Activated B cell treated with CpG ODN at 0.5 μM for 24 hours (primary cell): Measurements from ENCODE around the gene ERBB4. TPM values are rescaled to one million over a fixed set of nuclear protein-coding genes. Genes with fewer than 3 reads are reported as not detected.

Experiments used
- ATAC-seq: fragments of 200-7000 bp; cut with Tn5 transposase; one replicate; pipeline ENCODE4 v1.10.0; 2021; ENCODE audit warnings: low read depth, mild to moderate bottlenecking, moderate library complexity
- CTCF ChIA-PET: fragments of 350-600 bp; sonication (Branson Sonifier 250); formaldehyde crosslinking; loops from one replicate; lab custom pipeline; 2021; ENCODE audit warnings: antibody characterized with exemption; lab: Charles Lee
- POLR2A ChIA-PET: fragments of 350-600 bp; sonication (Branson Sonifier 250); formaldehyde crosslinking; loops from one replicate; lab custom pipeline; 2021; ENCODE audit warnings: antibody characterized with exemption; lab: Charles Lee
- DNase-seq: peaks from one replicate; pipeline ENCODE4 v3.0.0; 2022
- H3K27ac Mint-ChIP-seq: one replicate; pipeline ENCODE4 v1.8.0; 2020; ENCODE audit warnings: mixed read lengths
- H3K27me3 Mint-ChIP-seq: one replicate; pipeline ENCODE4 v1.8.0; 2021; ENCODE audit warnings: mixed read lengths
- H3K36me3 Mint-ChIP-seq: one replicate; pipeline ENCODE4 v1.8.0; 2021; ENCODE audit warnings: low read depth, mixed read lengths
- H3K4me1 Mint-ChIP-seq: one replicate; pipeline ENCODE4 v1.8.0; 2021; ENCODE audit warnings: mixed read lengths
- H3K4me3 Mint-ChIP-seq: one replicate; pipeline ENCODE4 v1.8.0; 2020; ENCODE audit warnings: mild to moderate bottlenecking, mixed read lengths
- H3K9me3 Mint-ChIP-seq: one replicate; pipeline ENCODE4 v1.8.0; 2020; ENCODE audit warnings: mixed read lengths
- intact Hi-C: fragments of 100-400 bp; cut with micrococcal nuclease; formaldehyde crosslinking; loops from one replicate; pipeline ENCODE4 v1.15.1; 2024
- total RNA-seq: library from RNA; stranded (reverse); gene quantifications from 2 replicates; pipeline ENCODE4 v1.2.3, GENCODE V29; 2022
- TF ChIP-seq, protein P1 (sequence below): fragments of 200-600 bp; IDR thresholded peaks from one replicate; pipeline ENCODE4 v1.8.0; 2022; ENCODE audit warnings: antibody characterized with exemption, mild to moderate bottlenecking

ERBB4 gene
- total RNA-seq, 1 donor from 2014 or later, result not detected

GRCh38 chr2:211397764-211398163 is 1140.8 kb downstream of the ERBB4 start:
- DNase-seq (no peak), ATAC-seq (no peak)
- CTCF ChIA-PET, result no interaction called here
- POLR2A ChIA-PET, result no interaction called here
- Mint-ChIP-seq H3K27ac (no peak overlapping the region), H3K9me3 (no peaks in the 10 kb centered on the region), H3K36me3 (no peaks in the 10 kb centered on the region), H3K27me3 (no peaks in the 10 kb centered on the region), H3K4me3 (no peak overlapping the region), H3K4me1 (no peaks in the 10 kb centered on the region)
- TF ChIP-seq, protein P1, sequence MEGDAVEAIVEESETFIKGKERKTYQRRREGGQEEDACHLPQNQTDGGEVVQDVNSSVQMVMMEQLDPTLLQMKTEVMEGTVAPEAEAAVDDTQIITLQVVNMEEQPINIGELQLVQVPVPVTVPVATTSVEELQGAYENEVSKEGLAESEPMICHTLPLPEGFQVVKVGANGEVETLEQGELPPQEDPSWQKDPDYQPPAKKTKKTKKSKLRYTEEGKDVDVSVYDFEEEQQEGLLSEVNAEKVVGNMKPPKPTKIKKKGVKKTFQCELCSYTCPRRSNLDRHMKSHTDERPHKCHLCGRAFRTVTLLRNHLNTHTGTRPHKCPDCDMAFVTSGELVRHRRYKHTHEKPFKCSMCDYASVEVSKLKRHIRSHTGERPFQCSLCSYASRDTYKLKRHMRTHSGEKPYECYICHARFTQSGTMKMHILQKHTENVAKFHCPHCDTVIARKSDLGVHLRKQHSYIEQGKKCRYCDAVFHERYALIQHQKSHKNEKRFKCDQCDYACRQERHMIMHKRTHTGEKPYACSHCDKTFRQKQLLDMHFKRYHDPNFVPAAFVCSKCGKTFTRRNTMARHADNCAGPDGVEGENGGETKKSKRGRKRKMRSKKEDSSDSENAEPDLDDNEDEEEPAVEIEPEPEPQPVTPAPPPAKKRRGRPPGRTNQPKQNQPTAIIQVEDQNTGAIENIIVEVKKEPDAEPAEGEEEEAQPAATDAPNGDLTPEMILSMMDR, result no peak
- intact Hi-C loops, result no loop called here

GRCh38 chr2:211396815-211397214 is 1141.8 kb downstream of the ERBB4 start:
- no peaks in the 10 kb centered on the region for H3K27me3 Mint-ChIP-seq
- no peak overlapping the region for H3K4me3 Mint-ChIP-seq
- no peaks in the 10 kb centered on the region for H3K4me1 Mint-ChIP-seq
- intact Hi-C loops, result no loop called here
- POLR2A ChIA-PET, result no interaction called here
- no peak for ATAC-seq
- no peak overlapping the region for H3K27ac Mint-ChIP-seq
- H3K9me3 Mint-ChIP-seq, result no peaks in the 10 kb centered on the region
- TF ChIP-seq, protein P1, result no peak
- CTCF ChIA-PET, result no interaction called here
- no peak for DNase-seq
- no peaks in the 10 kb centered on the region for H3K36me3 Mint-ChIP-seq

DNA sequence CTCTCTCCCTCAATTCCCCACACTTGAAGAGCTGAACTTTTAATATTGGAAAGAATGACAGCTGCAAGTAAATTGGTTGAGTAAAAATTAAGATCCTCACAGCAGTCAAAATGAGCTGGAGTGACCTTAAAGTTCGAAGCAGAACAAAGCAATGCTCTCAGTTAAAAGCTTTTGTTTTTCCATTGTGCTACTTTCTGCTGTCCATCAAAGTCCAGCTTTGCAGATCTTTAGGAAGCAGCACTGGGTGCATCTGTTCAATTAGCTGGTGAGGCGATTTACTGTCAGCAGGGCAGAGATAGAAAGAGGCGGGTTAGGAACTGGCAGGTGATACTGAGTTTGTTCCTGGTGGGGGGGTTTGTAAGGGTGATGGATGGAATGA is 1147.4 kb downstream of the ERBB4 start:
- H3K9me3 Mint-ChIP-seq, result no peaks in the 10 kb centered on the region
- H3K4me1 Mint-ChIP-seq, result no peaks in the 10 kb centered on the region
- ChIA-PET CTCF (no interaction called here), POLR2A (no interaction called here)
- no peaks in the 10 kb centered on the region for H3K27me3 Mint-ChIP-seq
- TF ChIP-seq, protein P1, result no peak
- H3K4me3 Mint-ChIP-seq, result no peak overlapping the region
- no peak overlapping the region for H3K27ac Mint-ChIP-seq
- no peak for DNase-seq
- H3K36me3 Mint-ChIP-seq, result no peaks in the 10 kb centered on the region
- ATAC-seq, result no peak
- intact Hi-C loops, result no loop called here

GRCh38 chr2:211390536-211391188 is 1147.9 kb downstream of the ERBB4 start:
- ChIA-PET CTCF (no interaction called here), POLR2A (no interaction called here)
- ATAC-seq, result no peak
- Mint-ChIP-seq H3K4me3 (no peak overlapping the region), H3K9me3 (no peaks in the 10 kb centered on the region), H3K27ac (no peak overlapping the region), H3K4me1 (no peaks in the 10 kb centered on the region), H3K36me3 (no peaks in the 10 kb centered on the region), H3K27me3 (no peaks in the 10 kb centered on the region)
- no peak for DNase-seq
- intact Hi-C loops, result no loop called here
- TF ChIP-seq, protein P1, result no peak

DNA sequence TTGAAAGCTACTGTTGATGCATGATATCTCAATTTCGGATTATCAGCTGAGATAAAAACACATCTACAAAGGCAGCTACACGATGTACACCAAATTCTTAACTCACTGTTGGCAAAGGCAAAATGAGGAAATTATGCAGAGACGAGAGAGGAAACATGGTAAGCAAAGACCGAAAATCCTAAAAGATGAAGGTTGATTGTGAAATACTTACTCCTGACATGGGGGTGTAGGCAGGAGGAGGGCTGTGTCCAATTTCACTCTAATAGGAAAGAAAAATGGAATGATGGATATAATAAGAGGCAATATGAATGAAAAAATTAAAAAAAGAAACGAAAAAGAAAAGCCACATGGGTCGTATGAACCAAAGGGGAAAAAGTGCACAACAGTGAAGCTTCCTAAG is 1150.9 kb downstream of the ERBB4 start:
- H3K4me1 Mint-ChIP-seq, result no peaks in the 10 kb centered on the region
- CTCF ChIA-PET, result interaction anchor here (1.0 kb wide), 1 partner anchor 10 kb away, joined by 3 read pairs; no protein-coding TSS in a partner anchor
- intact Hi-C loops, result no loop called here
- no peak overlapping the region for H3K4me3 Mint-ChIP-seq
- ATAC-seq, result no peak
- H3K27me3 Mint-ChIP-seq, result no peaks in the 10 kb centered on the region
- no peaks in the 10 kb centered on the region for H3K36me3 Mint-ChIP-seq
- H3K9me3 Mint-ChIP-seq, result no peaks in the 10 kb centered on the region
- no peak overlapping the region for H3K27ac Mint-ChIP-seq
- DNase-seq, result no peak
- TF ChIP-seq, protein P1, result no peak
- POLR2A ChIA-PET, result no interaction called here
